Heart right ventricle (tissue), 16 donors: Measurements from ENCODE around the gene KBTBD8. TPM values are rescaled to one million over a fixed set of nuclear protein-coding genes. Genes with fewer than 3 reads are reported as not detected.

Experiments
- ATAC-seq, 8 donors: fragments of 200-7000 bp; cut with Tn5 transposase; one replicate each; pipeline ENCODE4 v1.9.1; 2020; ENCODE audit warnings: mild to moderate bottlenecking in 8 of 8, moderate library complexity in 8 of 8, moderate number of reproducible peaks in 1 of 8
- DNase-seq, 2 donors: peaks; one replicate each; pipeline ENCODE4 v3.0.0-alpha.2; 2020
- H3K27ac ChIP-seq, 10 donors: fragments of 200-600 bp; sonication (generic) in 2 of 10; one replicate each; pipeline versions ENCODE4 v1.5.0 to v1.8.0; 2020 to 2022; ENCODE audit warnings: mild to moderate bottlenecking in 3 of 10
- H3K27me3 ChIP-seq, 7 donors: fragments of 200-600 bp; one replicate each; pipeline ENCODE4 v1.8.0; 2021 to 2022; ENCODE audit warnings: mild to moderate bottlenecking in 2 of 7
- H3K36me3 ChIP-seq, 9 donors: fragments of 200-600 bp; sonication (generic) in 1 of 9; one replicate each; pipeline versions ENCODE4 v1.5.0 to v1.8.0; 2020 to 2022; ENCODE audit warnings: mild to moderate bottlenecking in 2 of 9
- H3K4me1 ChIP-seq, 9 donors: fragments of 200-600 bp; sonication (generic) in 1 of 9; one replicate each; pipeline versions ENCODE4 v1.5.0 to v1.8.0; 2020 to 2022; ENCODE audit warnings: mild to moderate bottlenecking in 4 of 9
- H3K4me3 ChIP-seq, 10 donors: fragments of 200-600 bp; sonication (generic) in 2 of 10; one replicate each; pipeline versions ENCODE4 v1.5.0 to v1.8.0; 2020 to 2022; ENCODE audit warnings: mild to moderate bottlenecking in 7 of 10, moderate library complexity in 2 of 10
- H3K9me3 ChIP-seq, 11 donors: fragments of 200-600 bp in 10 of 11; sonication (generic) in 2 of 11; one replicate each; pipeline versions ENCODE4 v1.5.0 to v1.8.0; 2013 to 2022; ENCODE audit warnings: mild to moderate bottlenecking in 2 of 11, control low read depth in 1 of 11, moderate library complexity in 1 of 11
- WGBS, 2 donors: extraction: QIAGEN DNeasy Blood & Tissue Kit; methylation state at CpG; one replicate each; pipeline ENCODE4 v1.1.7; 2013; ENCODE audit warnings: inconsistent platforms in 1 of 2; 5-methylcytosine and 5-hydroxymethylcytosine counted together
- intact Hi-C, 10 donors: fragments of 100-400 bp; cut with DNase I; formaldehyde crosslinking; loops; one replicate each; pipeline versions ENCODE4 v1.11.1 to v1.14.2; 2022
- polyA plus RNA-seq, 2 donors: library from polyadenylated mRNA; stranded (reverse); fragments of 200-250 nt; gene quantifications; one replicate each; pipeline ENCODE4 v1.2.3, GENCODE V29; 2013
- total RNA-seq, 10 donors: library from RNA; stranded (reverse); fragmentation: NEBNext Ultra II Directional in 3 of 10; extraction: Animal tissue kit (Norgen Biotek cat#: 25700) in 3 of 10; gene quantifications; one replicate each; pipeline versions ENCODE4 v1.2.1 to v1.2.4, GENCODE V29; 2021 to 2023
- TF ChIP-seq, protein P1 (sequence below), 9 donors: fragments of 200-600 bp; sonication (generic) in 2 of 9; IDR thresholded peaks; one replicate each; pipeline versions ENCODE4 v1.5.0 to v1.8.0; 2021 to 2022; ENCODE audit warnings: antibody characterized with exemption in 9 of 9, mild to moderate bottlenecking in 5 of 9, moderate library complexity in 1 of 9
- donor health status: Arrhythmogenic right ventricular cardiomyopathy.
- donor health status: ischemic (EF 13 %, LVEDD 7.1; RV severe dilation, severe dysfunction).
- donor health status: healthy with polysubstance abuse.
- donor health status: DM: no; HTN: yes; CAD: no.
- donor health status: DM: no; HTN: no; CAD: no.
- donor health status: ischemic (EF 25% LVEDD 6.9; RV normal size, moderate dysfunction).
- donor health status: ischemic (EF 25% LVEDD 5.7; RV mildly dilated, moderate dysfunction).
- donor health status: healthy.
- donor health status: DM: yes; HTN: yes; CAD: no.
- donor health status: Ischemic cardiomyopathy.
- donor health status: ischemic (EF 35%, LVEDD 5.7; RV mildly dilated, moderate dysfunction).
- donor health status: nonischemic (EF 11% LVEDD 7.7; RV severe dilation, severe dysfunction).
- donor health status: DM: yes; HTN: yes; CAD: no.
- donor health status: PGD.
- donor health status: ischemic (EF 29% LVEDD 5.4; RV normal size, mild dysfunction).
- donor health status: nonischemic (EF 23%, LVEDD 6.1; RV moderate dilation, normal function).

Gene KBTBD8
- total and polyA plus RNA-seq, 12 donors, result 1.2 to 11.4 (median 4.5) TPM

DNA sequence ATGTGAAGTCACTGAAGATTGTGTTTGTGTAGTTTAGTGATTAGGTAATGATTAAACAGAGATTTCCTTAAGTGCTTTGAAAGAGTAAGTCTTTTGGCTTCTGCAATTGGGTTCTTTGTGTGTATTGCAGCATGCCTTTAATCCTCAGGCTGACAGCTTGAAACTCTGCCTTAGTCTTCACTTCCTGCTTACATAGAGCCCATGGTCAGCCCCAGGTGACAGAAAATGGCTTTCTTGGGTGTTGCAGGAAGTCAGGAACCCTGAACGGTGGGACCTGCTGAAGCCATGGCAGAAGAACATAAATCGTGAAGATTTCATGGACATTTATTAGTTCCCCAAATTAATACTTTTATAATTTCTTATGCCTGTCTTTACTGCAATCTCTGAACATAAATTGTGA lies 61.3 kb downstream of the KBTBD8 start:
- ATAC-seq, result no peak
- Histone ChIP-seq H3K4me3 (no peak overlapping the region), H3K9me3 (no peaks in the 10 kb centered on the region), H3K4me1 (peaks cover 0 to 5% (median 0%) of the 10 kb centered on the region in 9 donors), H3K36me3 (no peaks in the 10 kb centered on the region), H3K27ac (no peak overlapping the region), H3K27me3 (peaks cover 0 to 8% (median 0%) of the 10 kb centered on the region in 7 donors)
- TF ChIP-seq, protein P1, sequence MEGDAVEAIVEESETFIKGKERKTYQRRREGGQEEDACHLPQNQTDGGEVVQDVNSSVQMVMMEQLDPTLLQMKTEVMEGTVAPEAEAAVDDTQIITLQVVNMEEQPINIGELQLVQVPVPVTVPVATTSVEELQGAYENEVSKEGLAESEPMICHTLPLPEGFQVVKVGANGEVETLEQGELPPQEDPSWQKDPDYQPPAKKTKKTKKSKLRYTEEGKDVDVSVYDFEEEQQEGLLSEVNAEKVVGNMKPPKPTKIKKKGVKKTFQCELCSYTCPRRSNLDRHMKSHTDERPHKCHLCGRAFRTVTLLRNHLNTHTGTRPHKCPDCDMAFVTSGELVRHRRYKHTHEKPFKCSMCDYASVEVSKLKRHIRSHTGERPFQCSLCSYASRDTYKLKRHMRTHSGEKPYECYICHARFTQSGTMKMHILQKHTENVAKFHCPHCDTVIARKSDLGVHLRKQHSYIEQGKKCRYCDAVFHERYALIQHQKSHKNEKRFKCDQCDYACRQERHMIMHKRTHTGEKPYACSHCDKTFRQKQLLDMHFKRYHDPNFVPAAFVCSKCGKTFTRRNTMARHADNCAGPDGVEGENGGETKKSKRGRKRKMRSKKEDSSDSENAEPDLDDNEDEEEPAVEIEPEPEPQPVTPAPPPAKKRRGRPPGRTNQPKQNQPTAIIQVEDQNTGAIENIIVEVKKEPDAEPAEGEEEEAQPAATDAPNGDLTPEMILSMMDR (IDR thresholded peaks at IDR 0.05), result no peak
- DNase-seq, result no peak
- intact Hi-C loops, result no loop called here
- WGBS, 2 donors, result 89 to 92% methylated on average over 2 of the region's 2 CpGs
